GM21381 (cell line): ENCODE measurements around the gene S1PR5.
"Not testable (repeated sequence)": the region's sequence is repeated elsewhere in the genome, so short reads cannot be mapped to it uniquely, and the experiment has no call there.

ENCODE experiments used
- ATAC-seq: cut with Tn5 transposase; IDR thresholded peaks from one replicate; pipeline ENCODE4 v1.9.1; 2021; ENCODE audit warnings: mild to moderate bottlenecking, moderate library complexity; ENCODE audit not compliant: unreplicated experiment

S1PR5 gene, protein sequence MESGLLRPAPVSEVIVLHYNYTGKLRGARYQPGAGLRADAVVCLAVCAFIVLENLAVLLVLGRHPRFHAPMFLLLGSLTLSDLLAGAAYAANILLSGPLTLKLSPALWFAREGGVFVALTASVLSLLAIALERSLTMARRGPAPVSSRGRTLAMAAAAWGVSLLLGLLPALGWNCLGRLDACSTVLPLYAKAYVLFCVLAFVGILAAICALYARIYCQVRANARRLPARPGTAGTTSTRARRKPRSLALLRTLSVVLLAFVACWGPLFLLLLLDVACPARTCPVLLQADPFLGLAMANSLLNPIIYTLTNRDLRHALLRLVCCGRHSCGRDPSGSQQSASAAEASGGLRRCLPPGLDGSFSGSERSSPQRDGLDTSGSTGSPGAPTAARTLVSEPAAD

DNA sequence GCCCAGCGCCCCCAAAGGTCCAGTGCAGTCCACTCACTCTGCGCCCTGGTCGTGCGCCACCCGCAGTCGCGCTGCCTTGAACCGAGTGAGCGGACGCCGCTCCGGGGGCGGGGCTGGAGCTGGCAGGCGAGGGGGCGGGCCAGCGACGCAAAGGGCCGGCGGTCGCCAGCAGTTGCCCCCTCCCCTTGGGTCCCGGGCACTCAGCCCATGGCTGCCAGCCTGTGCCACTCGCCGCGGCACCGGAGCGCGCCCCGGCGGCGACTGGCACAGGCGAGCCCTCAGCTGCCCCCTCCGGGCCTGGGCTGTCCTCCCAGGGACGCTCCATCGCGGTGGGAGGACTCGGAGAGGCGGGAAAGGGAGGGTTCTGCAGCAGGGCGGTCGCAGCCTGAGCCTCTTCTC, at the start of gene S1PR5:
Gene S1PR5, minus strand, starts transcription at position 87 of the 399 bp plus-strand sequence. CDS start 2,436 bp downstream, outside the sequence.
- ATAC-seq, result no peak

DNA sequence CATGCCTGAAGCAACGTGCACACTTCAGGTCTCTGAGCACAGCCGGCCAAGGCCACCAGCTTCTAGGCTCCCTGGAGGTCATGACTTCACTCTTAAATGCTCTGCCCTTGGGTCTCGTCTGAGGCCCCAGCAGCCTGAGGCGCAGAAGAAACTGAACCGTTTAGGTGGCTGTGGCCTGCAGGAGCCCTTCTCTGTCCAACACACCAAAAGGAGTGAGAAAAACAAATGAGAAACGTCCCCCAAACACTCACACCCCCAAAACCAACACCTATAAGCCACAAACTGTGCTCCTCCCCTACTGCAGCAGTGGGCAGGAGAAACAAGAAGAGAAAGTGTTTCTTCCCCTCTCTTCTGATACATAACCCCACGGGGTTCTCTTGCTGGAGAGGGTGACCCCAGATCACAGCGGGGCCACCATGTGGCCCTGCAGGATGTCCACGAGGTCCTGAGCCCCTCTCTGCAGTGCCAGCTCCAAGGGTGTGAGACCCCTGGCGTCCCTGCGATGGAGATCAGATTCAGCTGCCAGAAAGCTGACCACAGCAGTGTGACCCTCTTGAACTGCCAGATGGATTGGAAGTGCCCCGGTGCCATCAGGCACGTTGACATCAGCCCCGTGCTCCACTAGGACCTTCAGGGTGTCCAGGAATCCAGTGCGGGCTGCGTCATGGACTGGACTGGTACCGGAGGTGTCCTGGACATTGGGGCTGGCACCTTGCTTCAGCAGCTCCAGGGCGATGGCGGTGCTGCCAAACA, 49.6 kb upstream of the S1PR5 start:
- no peak for ATAC-seq

DNA sequence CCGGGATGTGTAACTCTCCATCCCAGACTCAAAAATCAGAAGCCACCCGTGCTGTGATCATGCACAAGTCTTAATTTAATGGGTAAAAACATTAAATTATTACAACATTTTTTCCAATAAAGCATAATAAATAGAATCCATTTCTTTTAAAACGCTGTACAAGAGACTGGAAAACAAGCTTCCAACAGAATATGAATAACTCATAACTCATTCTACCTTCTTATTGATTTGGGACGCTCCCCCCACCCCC, 49.1 kb upstream of the S1PR5 start:
- no peak for ATAC-seq

DNA sequence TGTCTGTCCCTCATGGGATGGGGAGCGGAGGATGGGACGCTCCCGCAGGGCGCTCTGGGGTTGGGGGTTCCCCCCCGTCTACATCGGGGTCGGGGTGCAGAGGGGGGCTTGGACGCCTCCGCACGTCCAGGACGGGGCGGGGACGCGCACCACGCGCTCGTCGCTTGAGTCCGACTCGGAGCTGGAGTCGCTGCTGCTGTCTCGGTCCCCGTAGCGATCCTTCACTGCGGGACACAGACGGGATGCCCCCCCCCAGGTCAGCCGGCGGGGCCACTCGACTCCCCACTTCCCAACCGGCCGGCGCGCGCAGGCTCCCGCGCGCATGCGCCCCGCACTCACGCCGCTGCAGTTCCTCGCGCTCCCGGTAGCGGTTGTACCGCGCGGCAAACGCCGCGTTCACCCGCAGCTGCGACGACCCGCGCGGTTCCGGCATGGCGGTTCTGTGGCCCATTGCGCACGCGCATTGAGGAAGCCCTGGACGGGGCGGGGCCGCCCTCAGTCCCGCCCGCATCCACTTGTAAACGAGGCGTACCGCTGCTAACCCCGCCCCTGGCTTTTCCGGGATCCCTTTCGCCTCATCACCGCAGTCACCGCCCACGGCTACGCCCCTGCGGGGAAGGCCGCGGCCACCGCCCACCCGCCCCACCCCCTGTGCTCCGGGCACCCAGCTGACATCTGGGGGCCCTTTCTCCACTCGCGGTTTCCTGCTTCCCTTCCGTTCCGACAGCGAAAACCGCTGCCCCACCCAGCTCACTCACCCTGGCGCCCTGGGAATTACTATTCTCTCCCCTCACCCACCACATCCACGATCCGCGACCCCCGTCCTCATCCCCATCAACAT, 48.5 kb upstream of the S1PR5 start, which contains the start of gene KRI1:
Gene KRI1, minus strand, starts transcription at position 444 of the 841 bp plus-strand sequence. Its CDS starts 11 bp downstream, at position 433.
- ATAC-seq, result peak; percentile 37

DNA sequence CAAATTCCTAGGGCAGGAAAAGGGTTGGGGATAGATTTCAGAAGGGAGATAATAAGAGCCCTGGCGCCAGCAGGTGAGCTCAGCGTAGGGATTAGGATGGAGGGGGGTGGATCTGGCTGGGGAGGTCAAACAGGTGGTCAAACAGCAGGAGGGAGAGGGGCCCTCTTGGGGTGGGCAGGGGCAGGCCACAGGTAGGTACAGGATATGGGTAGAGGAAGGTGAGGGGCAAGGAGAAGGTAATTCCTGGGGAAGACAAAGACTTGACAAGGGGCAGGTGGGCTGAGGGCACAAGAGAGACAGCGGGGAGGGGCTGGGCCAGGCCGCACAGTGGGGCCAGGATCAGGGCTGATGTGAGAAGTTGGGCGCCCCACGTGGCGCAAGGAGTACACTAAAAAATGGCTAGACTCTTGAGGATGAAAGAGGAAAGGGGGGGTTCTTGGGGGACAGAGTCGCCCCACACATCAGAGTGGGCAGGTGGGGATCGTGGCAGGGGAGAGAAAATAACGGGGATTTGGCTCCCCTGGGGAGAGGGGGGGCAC, 47.9 kb upstream of the S1PR5 start:
- ATAC-seq, result no peak

DNA sequence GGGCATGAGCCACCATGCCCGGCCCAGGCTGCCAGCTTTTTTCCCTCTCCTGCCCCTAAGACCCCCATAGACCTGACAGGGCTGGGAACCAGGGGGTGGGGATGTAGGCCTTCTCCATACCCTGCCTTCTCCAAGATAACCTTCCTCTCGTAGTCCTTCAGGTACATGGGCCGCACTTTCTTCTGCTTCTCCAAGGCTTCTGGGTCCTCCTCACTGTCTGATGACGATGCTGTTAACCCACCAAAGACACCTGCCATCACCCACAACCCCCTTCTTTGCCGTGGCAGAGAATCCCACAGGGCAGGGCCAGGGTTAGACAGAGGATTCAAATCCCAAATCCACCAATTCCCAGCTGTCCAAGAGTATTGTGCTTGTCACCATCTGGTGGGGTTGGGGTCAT, 45.4 kb upstream of the S1PR5 start:
- ATAC-seq, result no peak

DNA sequence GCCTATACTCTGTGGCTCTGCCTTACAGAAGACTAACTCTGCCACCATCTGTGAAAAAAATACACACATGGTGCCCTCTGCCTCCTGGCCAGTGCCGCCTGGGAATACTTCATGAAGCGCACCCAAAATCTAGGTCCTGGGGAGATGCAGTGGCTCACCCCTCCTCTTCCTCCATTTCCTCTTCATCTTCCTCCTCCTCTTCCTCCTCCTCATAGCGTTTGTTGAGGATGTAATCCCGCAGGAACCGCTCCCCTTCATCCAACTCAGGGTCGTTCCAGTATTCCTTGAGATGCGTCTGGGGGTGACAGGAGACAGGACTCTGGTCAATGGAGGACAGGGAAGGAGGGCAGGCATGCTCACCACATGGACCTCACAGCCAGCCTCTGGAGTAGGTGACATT, 42.9 kb upstream of the S1PR5 start:
- ATAC-seq, result no peak

DNA sequence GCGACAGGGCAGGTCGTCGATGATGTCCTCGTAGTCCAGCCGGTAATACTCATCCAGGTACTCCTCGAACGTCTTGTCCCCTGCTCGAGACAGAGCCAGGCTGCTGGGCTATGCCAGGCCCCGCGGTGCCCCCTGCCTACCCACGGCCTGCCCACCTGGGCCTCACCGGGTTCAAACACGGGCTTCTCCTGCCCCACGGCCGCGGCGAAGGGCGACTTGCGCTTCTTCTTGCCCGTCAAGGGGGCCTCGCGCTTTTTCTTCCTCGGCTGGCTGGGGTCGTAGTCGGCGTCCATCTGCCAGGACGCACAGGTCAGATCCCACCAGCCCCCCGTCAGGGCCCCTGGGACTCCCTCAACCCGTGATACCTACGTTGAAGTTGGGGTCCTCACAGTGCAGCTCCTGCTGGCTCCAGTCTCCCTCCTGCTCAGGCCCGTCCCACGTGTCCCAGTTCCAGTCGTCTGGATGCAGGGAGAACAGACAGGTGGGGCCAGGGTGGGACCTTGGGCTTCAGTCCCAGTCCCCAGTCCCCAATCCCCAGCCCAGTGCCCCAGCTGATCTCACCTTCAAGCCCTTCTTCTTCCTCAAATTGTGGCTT, 40.5 kb upstream of the S1PR5 start:
- no peak for ATAC-seq

DNA sequence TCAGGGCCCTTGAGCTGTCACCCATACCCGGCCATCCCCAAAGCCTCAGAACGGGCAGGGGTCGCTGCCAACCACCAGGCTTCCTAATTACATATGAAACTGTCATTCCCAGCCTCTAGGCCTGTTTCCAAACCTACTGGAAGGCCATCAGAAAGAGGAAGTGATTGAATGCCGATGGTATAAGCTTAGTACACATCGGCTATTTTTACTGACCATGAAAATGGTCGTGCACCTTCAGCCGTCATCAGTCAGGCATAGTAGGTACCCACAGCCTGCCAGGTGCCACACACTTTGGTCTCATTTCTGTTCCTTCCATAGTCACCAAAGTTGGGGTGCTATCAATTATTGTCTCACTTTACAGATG, 38.3 kb upstream of the S1PR5 start:
- no peak for ATAC-seq

DNA sequence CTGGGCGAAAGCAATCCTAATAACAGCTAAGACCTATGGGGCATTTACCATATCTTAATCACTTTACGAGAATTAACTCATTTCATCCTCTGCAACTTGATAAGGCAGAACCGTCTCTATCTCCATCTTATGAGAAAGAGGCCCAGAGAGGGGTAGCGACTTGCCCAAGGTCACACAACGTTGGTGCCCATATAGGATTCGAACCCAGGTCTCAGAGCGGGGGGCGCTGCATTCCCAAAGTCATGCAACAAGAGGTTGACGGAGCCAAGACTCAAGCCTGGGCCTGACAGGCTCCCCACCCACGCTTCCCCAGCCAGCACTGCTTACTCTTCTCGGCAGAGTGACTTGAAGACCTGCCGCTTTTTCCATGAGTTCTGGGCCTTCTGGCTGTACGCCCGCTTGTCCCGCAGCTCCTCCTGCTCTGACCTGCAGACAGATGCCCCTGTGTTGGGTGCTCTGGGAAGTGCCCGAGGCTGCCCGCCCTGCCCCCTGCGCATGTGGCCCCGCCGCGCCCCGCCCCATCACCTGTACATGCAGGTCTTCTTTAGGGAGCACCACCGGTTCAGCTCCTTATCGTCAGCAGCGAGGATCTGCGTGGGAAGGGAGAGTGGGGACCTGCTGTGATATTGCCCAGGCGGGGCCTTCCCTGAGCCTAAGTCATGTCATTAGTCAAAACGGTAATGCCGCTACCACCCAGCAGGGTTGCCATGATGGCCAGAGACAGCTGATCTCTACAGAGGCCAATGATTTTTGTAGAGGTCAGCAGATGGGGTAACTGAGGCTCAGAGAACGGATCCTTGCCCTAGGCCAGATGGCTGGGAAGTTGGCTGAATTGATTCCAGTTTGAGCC, 37.7 kb upstream of the S1PR5 start:
- no peak for ATAC-seq

DNA sequence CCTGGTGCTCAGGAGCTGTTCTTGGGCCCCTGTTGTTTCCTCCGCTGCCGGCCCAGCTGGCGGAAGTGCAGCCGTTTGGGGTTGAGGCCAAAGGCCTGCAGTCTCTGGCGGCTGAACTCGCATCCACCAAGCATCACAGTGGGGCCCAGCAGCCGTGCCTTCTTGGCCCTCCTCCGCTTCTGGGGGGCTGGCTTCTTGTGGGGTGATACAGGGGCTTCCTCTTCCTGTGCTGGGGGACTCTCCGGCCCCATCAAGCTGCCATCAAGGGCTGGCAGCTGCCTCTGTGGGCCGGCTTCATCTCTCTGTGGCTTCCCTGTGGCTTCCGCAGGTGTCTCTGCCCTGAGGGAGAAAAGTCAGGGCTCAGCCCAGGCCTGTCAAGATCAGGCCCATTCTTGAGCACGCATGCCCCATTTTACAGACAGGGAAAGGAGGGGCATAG, 36.7 kb upstream of the S1PR5 start:
- ATAC-seq, result peak; percentile 54

DNA sequence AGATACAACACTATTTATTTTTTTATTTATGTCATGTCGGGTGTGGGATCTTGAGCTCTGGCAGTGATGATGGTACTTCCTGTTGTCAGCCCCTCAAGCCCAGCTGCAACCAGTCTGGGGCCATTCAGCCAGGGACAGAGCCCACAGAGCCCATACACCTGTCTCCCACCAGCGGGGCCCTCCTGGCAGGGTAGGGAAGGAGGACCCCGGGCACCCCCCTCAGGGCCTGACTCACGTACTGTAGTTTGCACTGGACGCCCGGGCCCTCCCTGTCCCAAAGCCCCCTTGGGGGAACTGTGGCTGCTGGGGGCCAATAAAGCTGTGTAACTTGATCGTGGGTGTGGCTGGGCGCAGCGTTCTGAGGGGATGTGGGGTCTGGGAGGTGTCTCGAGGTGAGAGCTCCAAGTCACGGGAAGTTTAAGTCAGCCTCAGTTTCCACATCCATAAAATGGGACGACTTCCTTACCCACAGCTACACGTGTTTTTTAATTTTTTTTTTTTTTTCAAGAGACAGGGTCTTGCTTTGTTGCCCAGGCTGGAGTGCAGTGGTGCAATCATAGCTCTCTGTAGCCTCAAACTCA, 35.9 kb upstream of the S1PR5 start:
- no peak for ATAC-seq

DNA sequence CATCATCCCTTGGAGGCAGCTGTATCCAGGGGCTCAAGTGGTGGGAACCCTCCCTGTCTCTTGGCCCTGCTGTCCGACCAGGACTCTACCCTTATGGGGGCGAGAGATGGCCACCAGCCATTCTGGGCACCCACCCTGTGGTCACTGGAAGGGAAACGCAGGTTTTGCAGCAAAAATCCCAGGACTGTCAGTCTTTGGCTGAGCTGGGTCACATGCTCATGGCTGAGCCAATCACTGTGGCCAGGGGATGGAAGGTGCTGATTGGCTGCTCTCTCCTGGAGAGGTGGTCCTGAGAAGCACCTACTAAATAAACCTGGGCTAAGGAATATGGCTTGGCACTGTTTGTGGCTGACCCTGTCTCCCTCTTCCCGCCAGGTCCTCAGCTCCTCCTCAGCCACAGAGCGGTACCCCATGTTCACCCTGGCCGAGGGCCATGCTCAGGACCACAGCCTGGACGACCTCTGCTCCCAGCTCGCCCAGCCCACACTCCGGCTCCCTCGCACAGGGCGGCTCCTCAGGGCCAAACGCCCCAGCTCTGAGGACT, 35.3 kb upstream of the S1PR5 start:
- no peak for ATAC-seq

DNA sequence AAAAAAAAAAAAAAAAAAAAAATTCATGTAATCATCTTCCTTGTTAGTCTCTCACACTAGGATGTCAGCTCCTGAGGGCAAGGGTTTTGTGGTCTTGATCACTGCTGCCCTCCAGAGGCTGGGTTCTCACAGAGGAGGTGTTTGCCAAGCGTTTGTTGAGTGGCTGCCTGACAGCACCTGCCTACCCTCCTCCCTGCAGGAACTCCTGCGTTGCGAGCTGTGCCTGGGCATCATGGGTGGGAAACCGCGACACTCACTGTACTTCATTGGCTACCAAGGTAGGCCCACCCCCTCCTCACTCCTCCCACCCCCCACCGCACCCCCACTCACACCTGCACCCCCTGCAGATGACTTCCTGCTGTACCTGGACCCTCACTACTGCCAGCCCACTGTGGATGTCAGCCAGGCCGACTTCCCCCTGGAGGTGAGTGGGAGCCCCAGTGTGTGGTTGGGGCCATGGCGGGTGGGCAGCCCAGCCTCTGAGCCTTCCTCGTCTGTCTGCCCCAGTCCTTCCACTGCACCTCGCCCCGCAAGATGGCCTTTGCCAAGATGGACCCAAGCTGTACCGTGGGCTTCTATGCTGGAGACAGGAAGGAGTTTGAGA, 34.6 kb upstream of the S1PR5 start:
- ATAC-seq, result no peak

DNA sequence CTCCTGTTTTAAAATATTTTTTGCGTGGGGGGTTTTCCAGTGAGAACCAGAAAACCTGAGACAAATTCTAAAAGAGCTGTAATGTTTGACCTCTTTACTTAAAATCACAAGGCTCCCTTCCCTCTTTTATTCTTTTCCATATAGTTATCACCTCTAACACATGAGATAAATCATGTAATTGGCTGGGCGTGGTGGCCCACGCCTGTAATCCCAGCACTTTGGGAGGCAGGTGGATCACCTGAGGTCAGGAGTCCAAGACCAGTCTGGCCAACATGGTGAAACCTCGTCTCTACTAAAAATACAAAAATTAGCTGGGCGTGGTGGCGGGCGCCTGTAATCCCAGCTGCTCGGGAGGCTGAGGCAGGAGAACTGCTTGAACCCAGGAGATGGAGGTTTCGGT, 33.8 kb upstream of the S1PR5 start:
- not testable (repeated sequence) for ATAC-seq

DNA sequence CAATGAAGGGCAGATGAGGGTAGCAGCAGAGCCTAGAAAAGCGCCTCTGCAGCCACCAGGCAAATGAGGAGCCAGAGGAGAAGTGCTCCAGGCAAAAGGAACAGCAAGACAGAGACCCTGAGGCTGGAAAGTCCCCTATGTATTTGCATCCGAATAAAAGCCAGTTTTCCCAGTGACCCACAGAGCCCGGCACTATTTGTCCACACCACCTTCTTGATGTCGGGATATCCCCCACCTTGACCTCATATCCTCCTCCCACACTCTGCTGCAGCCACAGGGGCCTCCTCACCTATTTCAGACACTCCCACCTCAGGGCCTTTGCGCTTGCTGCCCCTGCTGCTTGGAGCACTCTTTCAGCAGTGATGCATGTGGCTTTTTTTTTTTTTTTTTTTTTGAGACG, 33.1 kb upstream of the S1PR5 start:
- no peak for ATAC-seq

DNA sequence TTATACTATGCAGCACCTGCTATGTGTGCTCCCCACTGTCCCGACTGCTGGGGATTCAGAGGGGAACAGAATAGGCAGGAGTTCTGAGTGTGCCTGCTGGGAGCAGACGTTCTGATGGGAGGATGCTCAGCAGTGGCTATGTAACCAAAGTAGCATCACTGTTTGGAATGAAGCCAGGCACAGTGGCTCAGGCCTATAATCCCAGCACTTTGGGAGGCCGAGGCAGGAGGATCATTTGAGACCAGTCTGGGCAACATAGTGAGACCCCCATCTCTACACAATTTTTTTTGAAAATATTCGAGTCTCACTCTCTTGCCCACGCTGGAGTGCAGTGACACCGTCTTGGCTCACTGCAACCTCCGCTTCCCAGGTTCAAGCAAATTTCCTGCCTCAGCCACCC, 32.5 kb upstream of the S1PR5 start:
- no peak for ATAC-seq

DNA sequence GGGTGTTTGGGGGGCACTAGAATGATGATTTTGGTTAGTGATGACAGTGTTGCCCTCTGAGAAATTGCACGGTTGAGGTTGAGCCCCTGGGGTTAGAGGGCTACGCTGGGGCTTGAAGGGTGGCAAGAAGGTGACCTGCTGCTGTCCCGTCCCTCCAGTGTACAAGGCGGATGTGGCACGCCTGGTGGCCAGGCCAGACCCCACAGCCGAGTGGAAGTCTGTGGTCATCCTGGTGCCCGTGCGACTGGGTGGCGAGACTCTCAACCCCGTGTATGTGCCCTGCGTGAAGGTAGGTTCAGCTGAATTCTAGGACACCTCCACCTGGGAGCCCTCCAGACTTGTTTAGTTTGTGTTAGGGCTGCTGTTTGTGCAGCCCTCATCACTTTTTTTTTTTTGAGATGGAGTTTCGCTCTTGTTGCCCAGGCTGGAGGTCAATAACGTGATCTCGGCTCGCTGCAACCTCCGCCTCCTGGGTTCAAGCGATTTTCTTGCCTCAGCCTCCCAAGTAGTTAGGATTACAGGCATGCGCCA, 31.6 kb upstream of the S1PR5 start:
- no peak for ATAC-seq

DNA sequence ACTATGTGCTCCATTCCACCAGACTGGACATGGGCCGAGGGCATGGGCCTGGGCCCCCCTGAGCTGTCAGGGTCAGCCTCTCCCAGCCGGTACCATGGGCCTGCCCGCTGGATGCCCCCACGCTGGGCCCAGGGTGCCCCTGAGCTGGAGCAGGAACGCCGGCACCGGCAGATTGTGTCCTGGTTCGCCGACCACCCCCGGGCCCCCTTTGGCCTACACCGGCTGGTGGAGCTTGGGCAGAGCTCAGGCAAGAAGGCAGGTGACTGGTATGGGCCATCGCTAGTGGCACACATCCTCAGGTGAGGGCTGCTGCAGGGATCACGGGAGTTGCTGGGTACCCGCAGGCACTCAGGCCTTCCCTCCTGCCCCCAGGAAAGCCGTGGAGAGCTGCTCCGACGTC, 29.6 kb upstream of the S1PR5 start:
- ATAC-seq, result no peak
